Measurements from ENCODE around the gene PLA2G4A. TPM values are rescaled to one million over a fixed set of nuclear protein-coding genes. Genes with fewer than 3 reads are reported as not detected.

The PLA2G4A gene
- 0.85 TPM for polyA plus RNA-seq (2013, experiment 1 of 2)
- polyA plus RNA-seq (2013, experiment 2 of 2) = 1.7 TPM

DNA sequence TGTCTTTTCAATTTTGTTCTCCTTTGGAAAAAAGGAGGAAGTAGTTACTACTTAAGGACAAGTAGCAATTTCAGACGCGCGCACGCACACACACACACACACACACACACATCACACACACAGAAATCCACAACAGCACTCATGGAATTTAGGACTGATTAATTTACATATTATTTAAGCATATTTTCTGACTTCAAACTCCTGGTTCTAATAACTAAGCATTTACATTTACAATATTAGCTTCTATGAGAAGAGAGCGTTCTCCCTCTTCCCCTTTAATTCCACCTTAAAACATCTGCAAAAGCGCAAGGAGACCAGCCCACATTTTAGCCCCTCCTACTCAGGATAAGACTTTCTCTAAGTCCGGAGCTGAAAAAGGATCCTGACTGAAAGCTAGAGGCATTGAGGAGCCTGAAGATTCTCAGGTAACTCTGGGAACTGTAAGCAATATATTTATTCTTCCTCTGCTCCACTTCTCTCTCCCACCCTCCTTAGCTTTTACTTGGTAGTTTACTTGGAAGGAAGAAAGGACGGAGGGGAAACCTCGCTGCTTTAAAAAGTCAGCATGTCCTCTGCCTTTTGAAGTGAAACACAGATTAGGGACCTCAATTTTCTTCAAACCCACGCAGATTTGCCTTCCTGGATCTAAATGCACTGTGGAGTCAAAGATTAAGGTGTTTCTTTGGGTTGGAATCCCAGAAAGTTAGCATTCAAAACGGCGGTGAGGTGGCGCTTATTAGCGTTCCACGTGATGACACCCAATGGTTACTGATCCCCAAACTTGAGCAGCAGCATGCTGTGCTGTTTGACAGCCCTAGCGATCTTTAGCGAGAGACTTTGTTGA is at the start of gene PLA2G4A:
Gene PLA2G4A, plus strand, starts transcription at position 339 of the 844 bp plus-strand sequence. CDS start 25,406 bp downstream, outside the sequence.
- 8% methylated on average over 13 of the region's 17 CpGs for WGBS
- Histone ChIP-seq H3K4me3 (ENCODE audit: low read length) (peak within 1 kb of the TSS; percentile 65), H3K27me3 (ENCODE audit: insufficient read depth, low read length) (peaks cover 11% of the 10 kb centered on the region), H3K9ac (ENCODE audit: low read depth, low read length) (peak within 1 kb of the TSS; percentile 16), H3K36me3 (ENCODE audit: insufficient read depth, low read length) (no peaks in the 10 kb centered on the region), H3K27ac (ENCODE audit: low read depth, low read length) (no peak within 1 kb of the TSS), H3K9me3 (ENCODE audit: insufficient read depth, low read depth, low read length) (no peaks in the 10 kb centered on the region), H3K4me1 (ENCODE audit: insufficient read depth, low read length) (0 out of 2 replicates have a peak, but pooled peaks cover 4% of the 10 kb centered on the region)

- H3K36me3 ChIP-seq (ENCODE audit: insufficient read depth, low read length) = no peaks in the 10 kb centered on the region
Observed at GRCh38 chr1:186780076-186780475, 48.7 kb upstream of the PLA2G4A start.

DNA sequence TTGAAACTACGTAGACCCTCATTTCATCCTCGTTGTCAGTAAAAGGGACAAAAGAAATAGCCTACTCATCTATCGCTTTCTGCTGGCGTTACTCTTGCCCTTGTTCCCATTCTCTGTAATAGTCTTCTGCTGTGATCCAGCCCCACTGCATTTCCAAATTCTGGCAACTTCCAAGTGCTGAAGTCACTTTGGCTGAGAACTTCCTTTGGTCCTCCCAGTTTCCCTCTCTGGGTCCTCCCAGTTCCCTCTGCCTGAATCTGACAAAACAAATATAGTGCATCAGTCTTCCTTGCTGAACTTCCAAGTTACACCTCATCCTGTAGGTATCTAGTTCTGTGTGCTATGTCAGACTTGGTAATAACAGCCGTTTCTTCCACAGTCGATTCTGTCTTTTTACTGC is 47.0 kb upstream of the PLA2G4A start:
- H3K9me3 ChIP-seq (ENCODE audit: insufficient read depth, low read depth, low read length) = no peaks in the 10 kb centered on the region
- no peaks in the 10 kb centered on the region for H3K36me3 ChIP-seq (ENCODE audit: insufficient read depth, low read length)
- no peaks in the 10 kb centered on the region for H3K27me3 ChIP-seq (ENCODE audit: insufficient read depth, low read length)
- H3K4me1 ChIP-seq (ENCODE audit: insufficient read depth, low read length) = no peaks in the 10 kb centered on the region
- 97% methylated on average over 6 of the region's 6 CpGs for WGBS
- H3K4me3 ChIP-seq (ENCODE audit: low read length) = no peak overlapping the region
- no peak overlapping the region for H3K27ac ChIP-seq (ENCODE audit: low read depth, low read length)
- H3K9ac ChIP-seq (ENCODE audit: low read depth, low read length) = no peak overlapping the region

More at GRCh38 chr1:186780076-186780475, 48.7 kb upstream of the PLA2G4A start:
- Histone ChIP-seq H3K27me3 (ENCODE audit: insufficient read depth, low read length) (no peaks in the 10 kb centered on the region), H3K27ac (ENCODE audit: low read depth, low read length) (no peak overlapping the region), H3K9me3 (ENCODE audit: insufficient read depth, low read depth, low read length) (no peaks in the 10 kb centered on the region), H3K9ac (ENCODE audit: low read depth, low read length) (no peak overlapping the region), H3K4me3 (ENCODE audit: low read length) (no peak overlapping the region), H3K4me1 (ENCODE audit: insufficient read depth, low read length) (no peaks in the 10 kb centered on the region)

DNA sequence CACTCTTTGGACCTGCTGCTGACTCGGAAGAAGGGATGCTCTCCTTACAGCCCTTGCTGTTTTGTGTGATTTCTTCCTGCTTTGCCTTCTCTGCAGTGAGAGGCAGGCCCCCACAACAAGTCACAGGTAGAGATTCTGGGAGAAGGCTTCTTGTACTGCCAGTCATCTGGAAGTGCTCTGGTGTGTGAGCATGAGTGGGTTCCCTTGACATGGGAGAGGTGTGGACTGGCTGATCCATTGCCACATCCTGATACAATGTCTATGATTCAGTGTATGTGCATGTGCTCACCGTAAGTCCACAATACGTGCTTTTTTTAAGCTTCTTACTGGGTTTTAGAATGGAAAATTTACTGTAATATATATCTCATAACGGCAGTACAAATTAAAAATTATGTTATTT is 46.0 kb upstream of the PLA2G4A start:
- Histone ChIP-seq H3K9me3 (ENCODE audit: insufficient read depth, low read depth, low read length) (no peaks in the 10 kb centered on the region), H3K4me3 (ENCODE audit: low read length) (no peak overlapping the region), H3K9ac (ENCODE audit: low read depth, low read length) (no peak overlapping the region), H3K27me3 (ENCODE audit: insufficient read depth, low read length) (no peaks in the 10 kb centered on the region), H3K27ac (ENCODE audit: low read depth, low read length) (no peak overlapping the region), H3K36me3 (ENCODE audit: insufficient read depth, low read length) (no peaks in the 10 kb centered on the region), H3K4me1 (ENCODE audit: insufficient read depth, low read length) (no peaks in the 10 kb centered on the region)
- WGBS = 90% methylated on average over 1 of the region's 4 CpGs

DNA sequence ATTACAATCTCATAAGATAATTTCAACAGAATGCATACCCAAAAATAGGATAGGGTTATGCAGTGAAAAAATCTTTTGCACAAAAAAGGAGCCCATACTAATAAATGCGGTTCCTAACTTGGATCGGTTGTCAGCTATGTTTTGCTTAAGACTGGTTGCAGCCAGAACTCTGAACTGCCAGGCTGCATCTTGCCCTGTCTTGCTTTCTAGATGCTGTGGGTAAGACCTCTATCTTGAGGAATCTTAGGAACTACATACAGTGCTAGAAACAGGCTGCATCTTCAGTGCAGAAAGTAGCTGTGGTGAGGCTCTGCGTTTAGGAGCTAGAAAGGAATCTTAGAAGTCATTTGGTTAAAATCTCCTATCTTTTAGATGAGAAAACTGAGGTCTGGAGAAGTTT is 45.6 kb upstream of the PLA2G4A start:
- no peaks in the 10 kb centered on the region for H3K36me3 ChIP-seq (ENCODE audit: insufficient read depth, low read length)
- H3K27ac ChIP-seq (ENCODE audit: low read depth, low read length) = no peak overlapping the region
- no peaks in the 10 kb centered on the region for H3K27me3 ChIP-seq (ENCODE audit: insufficient read depth, low read length)
- no peak overlapping the region for H3K4me3 ChIP-seq (ENCODE audit: low read length)
- H3K9me3 ChIP-seq (ENCODE audit: insufficient read depth, low read depth, low read length) = no peaks in the 10 kb centered on the region
- WGBS = 91% methylated on average over 3 of the region's 3 CpGs
- H3K9ac ChIP-seq (ENCODE audit: low read depth, low read length) = no peak overlapping the region
- no peaks in the 10 kb centered on the region for H3K4me1 ChIP-seq (ENCODE audit: insufficient read depth, low read length)

GRCh38 chr1:186785503-186785902 is 43.2 kb upstream of the PLA2G4A start:
- H3K9me3 ChIP-seq (ENCODE audit: insufficient read depth, low read depth, low read length) = no peaks in the 10 kb centered on the region
- H3K36me3 ChIP-seq (ENCODE audit: insufficient read depth, low read length) = no peaks in the 10 kb centered on the region
- H3K4me1 ChIP-seq (ENCODE audit: insufficient read depth, low read length) = no peaks in the 10 kb centered on the region
- H3K27ac ChIP-seq (ENCODE audit: low read depth, low read length) = no peak overlapping the region
- no peaks in the 10 kb centered on the region for H3K27me3 ChIP-seq (ENCODE audit: insufficient read depth, low read length)
- no peak overlapping the region for H3K4me3 ChIP-seq (ENCODE audit: low read length)
- no peak overlapping the region for H3K9ac ChIP-seq (ENCODE audit: low read depth, low read length)
- 100% methylated on average over 1 of the region's 2 CpGs for WGBS

GRCh38 chr1:186790101-186790500 is 38.6 kb upstream of the PLA2G4A start:
- H3K36me3 ChIP-seq (ENCODE audit: insufficient read depth, low read length) = no peaks in the 10 kb centered on the region
- WGBS = 93% methylated on average over 1 of the region's 1 CpG
- H3K9ac ChIP-seq (ENCODE audit: low read depth, low read length) = no peak overlapping the region
- H3K9me3 ChIP-seq (ENCODE audit: insufficient read depth, low read depth, low read length) = no peaks in the 10 kb centered on the region
- H3K4me1 ChIP-seq (ENCODE audit: insufficient read depth, low read length) = no peaks in the 10 kb centered on the region
- H3K4me3 ChIP-seq (ENCODE audit: low read length) = no peak overlapping the region
- no peaks in the 10 kb centered on the region for H3K27me3 ChIP-seq (ENCODE audit: insufficient read depth, low read length)
- H3K27ac ChIP-seq (ENCODE audit: low read depth, low read length) = no peak overlapping the region

GRCh38 chr1:186792870-186793581 is 35.7 kb upstream of the PLA2G4A start:
- no peaks in the 10 kb centered on the region for H3K9me3 ChIP-seq (ENCODE audit: insufficient read depth, low read depth, low read length)
- no peaks in the 10 kb centered on the region for H3K27me3 ChIP-seq (ENCODE audit: insufficient read depth, low read length)
- H3K4me3 ChIP-seq (ENCODE audit: low read length) = no peak overlapping the region
- H3K9ac ChIP-seq (ENCODE audit: low read depth, low read length) = no peak overlapping the region
- no peaks in the 10 kb centered on the region for H3K4me1 ChIP-seq (ENCODE audit: insufficient read depth, low read length)
- no peaks in the 10 kb centered on the region for H3K36me3 ChIP-seq (ENCODE audit: insufficient read depth, low read length)
- no peak overlapping the region for H3K27ac ChIP-seq (ENCODE audit: low read depth, low read length)
- 93% methylated on average over 6 of the region's 7 CpGs for WGBS

DNA sequence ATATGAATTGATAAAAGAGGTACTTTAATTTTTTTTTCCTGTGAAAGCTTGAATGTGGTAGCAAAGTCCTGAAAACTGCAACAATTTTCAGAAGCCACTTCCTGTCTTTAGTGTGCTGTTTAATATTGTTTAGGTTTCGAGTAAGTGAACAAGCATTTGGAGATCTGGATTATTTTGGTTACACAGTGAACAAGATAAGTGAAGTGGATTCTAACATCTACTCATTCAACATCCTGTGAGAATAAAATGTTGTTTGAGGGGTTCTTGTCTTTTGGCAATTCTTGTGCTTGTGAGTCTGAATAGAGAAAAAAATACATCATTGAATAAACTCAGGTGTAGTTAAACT is 35.2 kb upstream of the PLA2G4A start:
- 83% methylated on average over 1 of the region's 1 CpG for WGBS
- Histone ChIP-seq H3K36me3 (ENCODE audit: insufficient read depth, low read length) (no peaks in the 10 kb centered on the region), H3K4me1 (ENCODE audit: insufficient read depth, low read length) (no peaks in the 10 kb centered on the region), H3K9me3 (ENCODE audit: insufficient read depth, low read depth, low read length) (no peaks in the 10 kb centered on the region), H3K27me3 (ENCODE audit: insufficient read depth, low read length) (no peaks in the 10 kb centered on the region), H3K9ac (ENCODE audit: low read depth, low read length) (no peak overlapping the region), H3K27ac (ENCODE audit: low read depth, low read length) (no peak overlapping the region), H3K4me3 (ENCODE audit: low read length) (no peak overlapping the region)

- WGBS = 97% methylated on average over 3 of the region's 4 CpGs
- Histone ChIP-seq H3K9me3 (ENCODE audit: insufficient read depth, low read depth, low read length) (no peaks in the 10 kb centered on the region), H3K9ac (ENCODE audit: low read depth, low read length) (no peak overlapping the region), H3K27me3 (ENCODE audit: insufficient read depth, low read length) (no peaks in the 10 kb centered on the region), H3K4me1 (ENCODE audit: insufficient read depth, low read length) (no peaks in the 10 kb centered on the region), H3K4me3 (ENCODE audit: low read length) (no peak overlapping the region), H3K27ac (ENCODE audit: low read depth, low read length) (no peak overlapping the region), H3K36me3 (ENCODE audit: insufficient read depth, low read length) (no peaks in the 10 kb centered on the region)
Observed at GRCh38 chr1:186798960-186799688, 29.6 kb upstream of the PLA2G4A start.

GRCh38 chr1:186799689-186800054 is 29.1 kb upstream of the PLA2G4A start:
- Histone ChIP-seq H3K4me1 (ENCODE audit: insufficient read depth, low read length) (no peaks in the 10 kb centered on the region), H3K4me3 (ENCODE audit: low read length) (no peak overlapping the region), H3K9ac (ENCODE audit: low read depth, low read length) (no peak overlapping the region), H3K27ac (ENCODE audit: low read depth, low read length) (no peak overlapping the region), H3K9me3 (ENCODE audit: insufficient read depth, low read depth, low read length) (no peaks in the 10 kb centered on the region), H3K27me3 (ENCODE audit: insufficient read depth, low read length) (no peaks in the 10 kb centered on the region), H3K36me3 (ENCODE audit: insufficient read depth, low read length) (no peaks in the 10 kb centered on the region)
